A549 treated with DMSO at 1 μM for 4 hours (cell line): ENCODE measurements around the gene PMF1. TPM values are rescaled to one million over a fixed set of nuclear protein-coding genes. Genes with fewer than 3 reads are reported as not detected.

Source experiments
- total RNA-seq: library from RNA; stranded (reverse); fragments of 200-300 nt; extraction: Qiagen RNA extraction; gene quantifications from 5 replicates; pipeline ENCODE4 v1.2.3, GENCODE V29; 2022; ENCODE audit warnings: low read depth

PMF1 gene
- total RNA-seq: 54.6 to 65.6 TPM (median 58.8 TPM) in 5 replicates

GRCh38 chr1:156212833-156213643 is at the start of gene PMF1:
Gene PMF1 (plus strand): TSS chr1:156213007. CDS start chr1:156213016, 9 bp downstream.

DNA sequence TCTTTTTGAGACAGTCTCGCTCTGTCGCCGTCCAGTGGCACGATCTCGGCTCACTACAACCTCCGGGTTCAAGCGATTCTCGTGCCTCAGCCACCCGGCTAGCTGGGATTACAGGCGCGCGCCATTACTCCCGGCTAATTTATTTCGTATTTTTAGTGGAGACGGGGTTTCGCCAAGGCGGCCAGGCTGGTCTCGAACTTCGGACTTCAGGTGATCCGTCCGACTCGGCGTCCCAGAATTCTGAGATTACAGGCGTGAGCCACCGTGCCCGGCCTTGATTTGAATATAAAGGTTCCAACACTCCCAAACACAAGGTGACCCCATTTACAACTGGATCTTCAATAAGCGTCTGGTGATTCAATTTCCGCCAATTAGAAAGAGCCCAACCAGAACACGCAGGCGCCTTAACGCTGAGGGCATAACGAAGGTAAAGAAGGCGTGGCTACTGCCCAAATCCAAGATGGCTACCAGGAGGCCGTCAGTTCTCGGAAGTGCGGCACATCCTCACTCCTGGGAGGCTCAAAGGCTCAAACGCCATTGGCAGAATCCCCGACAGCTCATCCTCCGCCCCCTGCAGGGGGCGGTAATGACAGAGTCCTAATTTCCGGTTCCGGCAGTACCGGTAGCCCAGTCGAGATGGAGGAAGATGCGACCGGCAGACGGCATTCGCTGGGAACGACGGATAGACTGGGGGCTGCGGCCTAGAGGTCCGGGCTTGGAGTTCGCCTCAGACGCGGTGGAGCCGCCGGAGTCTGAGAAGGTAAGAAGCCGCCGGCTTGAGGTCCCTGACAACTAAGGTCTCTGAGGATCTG is 19.1 kb upstream of the PMF1 start, which contains the start of gene SLC25A44:
Gene SLC25A44, plus strand, starts transcription at position 617 of the 812 bp plus-strand sequence. CDS start 5,744 bp downstream, outside the sequence.

GRCh38 chr1:156241926-156242325 is 29.1 kb downstream of the PMF1 start, which contains the start of gene BGLAP:
Gene BGLAP (plus strand): TSS chr1:156242184. CDS start chr1:156242232, 48 bp downstream.

DNA sequence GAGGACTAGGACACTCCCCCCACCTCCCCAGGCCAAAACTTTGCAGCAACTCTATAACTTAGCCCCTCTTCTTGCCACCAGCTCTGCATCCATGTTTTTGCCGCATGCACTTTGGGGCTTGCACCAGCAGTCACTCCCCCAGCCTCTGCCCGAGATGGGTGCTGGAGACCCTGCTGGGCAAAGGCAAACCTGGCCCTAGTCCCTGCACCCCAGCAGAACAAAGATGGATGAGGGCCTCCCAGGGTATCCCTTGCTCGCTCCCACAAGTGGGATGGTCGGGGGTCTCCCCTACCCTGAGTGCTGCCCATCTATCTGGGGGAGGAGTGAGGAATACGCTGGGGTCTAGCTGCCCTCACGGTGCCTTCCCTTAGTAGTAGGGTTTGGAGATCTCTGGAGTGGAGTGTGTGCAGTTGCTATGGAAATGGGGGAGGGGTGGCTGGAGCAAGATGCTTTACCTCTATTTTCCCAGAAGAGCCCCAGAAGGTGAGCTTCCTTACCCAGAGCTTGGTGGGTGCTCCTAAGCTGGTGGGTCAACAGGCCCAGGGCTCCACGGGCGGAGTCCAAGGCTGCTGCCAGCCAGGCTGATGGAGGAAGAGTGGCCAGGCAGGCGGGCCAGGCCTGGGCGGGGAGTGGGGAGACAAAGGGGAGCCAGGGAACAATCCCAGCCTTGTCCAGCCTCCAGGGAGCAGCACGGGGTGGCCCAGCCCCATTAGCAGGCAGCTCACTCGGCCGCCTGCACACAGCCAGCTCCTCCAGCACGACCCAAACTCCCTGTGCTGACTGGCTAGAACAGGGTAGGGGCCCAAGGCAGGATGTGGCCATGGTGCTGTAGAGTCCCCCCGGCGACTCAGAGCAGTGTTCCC is 34.9 kb downstream of the PMF1 start, which contains the start of gene PAQR6:
Gene PAQR6, minus strand, starts transcription at position 597 of the 863 bp plus-strand sequence. CDS start 1,325 bp downstream, outside the sequence.

DNA sequence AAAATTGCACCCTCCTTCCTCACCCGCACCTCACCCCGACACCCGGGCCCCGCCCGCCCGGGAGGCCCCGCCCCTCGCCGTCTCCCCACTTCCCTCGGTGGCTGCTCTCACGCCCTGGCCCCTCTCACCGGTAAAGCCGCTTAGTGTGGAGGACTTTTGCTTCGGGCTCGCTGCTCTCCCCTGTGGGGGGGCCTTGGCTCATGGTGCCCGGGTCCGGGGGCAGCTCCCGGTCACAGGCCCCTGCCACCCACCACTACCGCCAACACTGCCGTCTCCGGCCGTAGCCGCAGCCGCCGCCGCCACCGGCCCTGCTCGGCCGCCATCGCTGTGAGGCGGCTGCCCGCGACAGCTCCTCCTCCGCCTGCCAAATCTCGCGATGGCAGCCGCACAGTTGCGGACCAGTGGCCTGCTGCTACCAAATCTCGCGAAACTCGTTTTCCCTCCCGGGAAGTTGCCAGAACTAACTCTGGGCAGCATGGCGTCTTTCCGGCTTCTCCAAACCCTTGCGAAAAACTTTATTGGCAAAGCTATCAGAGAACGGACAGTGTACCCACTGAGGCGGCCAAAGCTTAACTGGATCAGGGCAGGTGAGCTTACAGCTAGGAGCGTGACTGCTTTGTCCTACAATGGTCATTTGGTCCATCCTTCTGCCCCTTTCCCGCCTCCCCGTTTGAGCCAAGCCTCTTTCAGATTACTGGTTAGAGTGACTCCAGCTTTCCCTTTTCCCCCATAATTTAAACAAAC is 69.8 kb downstream of the PMF1 start, which contains the start of gene SMG5:
Gene SMG5, minus strand, starts transcription at position 347 of the 744 bp plus-strand sequence. Its CDS starts 145 bp downstream, at position 202.

GRCh38 chr1:156284112-156284511 is 71.3 kb downstream of the PMF1 start, which contains the start of gene TMEM79:
Gene TMEM79 (plus strand): TSS chr1:156284325. CDS start chr1:156285227, 902 bp downstream.

Other genes with a start within 250 kb of the PMF1 start
- gene ARHGEF2, start 234.5 kb upstream of the PMF1 start, total RNA-seq: 38.8 to 47.2 TPM (median 41.7 TPM) in 5 replicates
- 262 to 276 TPM (median 267 TPM) in 5 replicates for gene SSR2, start 192.1 kb upstream of the PMF1 start, total RNA-seq
- 38.5 to 48.6 TPM (median 41.7 TPM) in 5 replicates for gene UBQLN4, start 159.2 kb upstream of the PMF1 start, total RNA-seq
- 146 to 158 TPM (median 152 TPM) in 5 replicates for gene LAMTOR2, start 158.2 kb upstream of the PMF1 start, total RNA-seq
- 0.14 TPM in 1 of 5 replicates, not detected in the others for gene RAB25, start 151.8 kb upstream of the PMF1 start, total RNA-seq
- 1.4 to 3.0 TPM (median 2.5 TPM) in 5 replicates for gene MEX3A, start 130.5 kb upstream of the PMF1 start, total RNA-seq
- 658 to 735 TPM (median 680 TPM) in 5 replicates for gene LMNA, start 98.3 kb upstream of the PMF1 start, total RNA-seq
- 0.32 to 0.69 TPM (median 0.44 TPM) in 5 replicates for gene SEMA4A, start 59.4 kb upstream of the PMF1 start, total RNA-seq
- 27.7 to 35.1 TPM (median 29.0 TPM) in 5 replicates for gene SLC25A44, start 18.9 kb upstream of the PMF1 start, total RNA-seq
- gene BGLAP, start 29.2 kb downstream of the PMF1 start, total RNA-seq: 0.40 to 0.53 TPM (median 0.46 TPM) in 3 of 5 replicates, not detected in the others
- gene PAQR6, start 35.0 kb downstream of the PMF1 start, total RNA-seq: 3.2 to 3.9 TPM (median 3.8 TPM) in 5 replicates
- 44.5 to 51.9 TPM (median 50.1 TPM) in 5 replicates for gene SMG5, start 69.8 kb downstream of the PMF1 start, total RNA-seq
- gene TMEM79, start 71.3 kb downstream of the PMF1 start, total RNA-seq: 5.4 to 10.2 TPM (median 8.3 TPM) in 5 replicates
- 35.7 to 51.2 TPM (median 47.4 TPM) in 5 replicates for gene GLMP, start 82.7 kb downstream of the PMF1 start, total RNA-seq
- gene VHLL, start 86.3 kb downstream of the PMF1 start, total RNA-seq: not detected in 5 replicates
- gene CCT3, start 125.3 kb downstream of the PMF1 start, total RNA-seq: 400 to 427 TPM (median 422 TPM) in 5 replicates
- 2.0 to 2.8 TPM (median 2.2 TPM) in 5 replicates for gene TSACC, start 125.5 kb downstream of the PMF1 start, total RNA-seq
- gene RHBG, start 156.2 kb downstream of the PMF1 start, total RNA-seq: not detected in 5 replicates